GM18867 (cell line): ENCODE measurements around the gene COL25A1.

Source experiments
- ATAC-seq: cut with Tn5 transposase; IDR thresholded peaks from one replicate; pipeline ENCODE4 v1.9.1; 2021; ENCODE audit warnings: mild to moderate bottlenecking, moderate library complexity; ENCODE audit not compliant: unreplicated experiment

The COL25A1 gene

GRCh38 chr4:108786351-108786750 is 516.1 kb downstream of the COL25A1 start:
- ATAC-seq: no peak

GRCh38 chr4:108783665-108784463 is 518.6 kb downstream of the COL25A1 start:
- ATAC-seq: no peak

GRCh38 chr4:108779958-108780357 is 522.5 kb downstream of the COL25A1 start:
- ATAC-seq: no peak

- ATAC-seq: no peak
These were observed 525.1 kb downstream of the COL25A1 start for GRCh38 chr4:108777388-108777787.

GRCh38 chr4:108775921-108776320 is 526.5 kb downstream of the COL25A1 start:
- no peak for ATAC-seq

GRCh38 chr4:108774809-108775530 is 527.5 kb downstream of the COL25A1 start:
- ATAC-seq: no peak

GRCh38 chr4:108772402-108772801 is 530.1 kb downstream of the COL25A1 start:
- ATAC-seq: no peak

- no peak for ATAC-seq
These were observed 536.4 kb downstream of the COL25A1 start for GRCh38 chr4:108766058-108766457.

GRCh38 chr4:108763986-108764385 is 538.5 kb downstream of the COL25A1 start:
- no peak for ATAC-seq

GRCh38 chr4:108763226-108763593 is 539.2 kb downstream of the COL25A1 start:
- no peak for ATAC-seq

- ATAC-seq: no peak
These were observed 539.8 kb downstream of the COL25A1 start, which contains the start of gene ETNPPL for GRCh38 chr4:108762559-108763225. TSS of gene ETNPPL (minus strand) at chr4:108763053. CDS start at chr4:108762898, 155 bp downstream.
